ENCODE data around the gene IL26.

- TF ChIP-seq E2F6 (IDR thresholded peaks at IDR 0.05; ENCODE audit: borderline replicate concordance, low read depth) (no peak), JUNB (IDR thresholded peaks at IDR 0.05) (no peak), CTCF (IDR thresholded peaks at IDR 0.05) (no peak), MYC (IDR thresholded peaks at IDR 0.05; ENCODE audit: borderline replicate concordance, low read length) (no peak), BCL3 (IDR thresholded peaks at IDR 0.05) (no peak), REST (IDR thresholded peaks at IDR 0.05) (no peak), CBX8 (IDR thresholded peaks at IDR 0.05) (no peak), CHD2 (IDR thresholded peaks at IDR 0.05; ENCODE audit: low read length, partially characterized antibody) (no peak), ZNF302 (CRISPR knock-in tag; IDR thresholded peaks at IDR 0.05) (no peak), ZSCAN20 (CRISPR knock-in tag; IDR thresholded peaks at IDR 0.05) (no peak), MAX (IDR thresholded peaks at IDR 0.05) (no peak), ESRRA (IDR thresholded peaks at IDR 0.05; ENCODE audit: borderline replicate concordance, low read length) (no peak), RFX5 (IDR thresholded peaks at IDR 0.05) (no peak), SREBF2 (IDR thresholded peaks at IDR 0.05) (no peak)
Observed at GRCh38 chr12:68263366-68263765, 37.8 kb upstream of the IL26 start.

Measured in A549 (cell line).